AG04449 (cell line): Measurements from ENCODE around the gene ABAT.
"Not testable (repeated sequence)": the region's sequence is repeated elsewhere in the genome, so short reads cannot be mapped to it uniquely, and the experiment has no call there.

Experiments
- CTCF ChIA-PET: fragments of 350-600 bp; formaldehyde crosslinking; extraction: SDS; loops from one replicate; lab custom pipeline; 2021; ENCODE audit warnings: antibody characterized with exemption; lab: Yijun Ruan, JAX
- POLR2A ChIA-PET: fragments of 400-600, 350-600 bp; formaldehyde crosslinking; extraction: SDS; loops from one replicate; lab custom pipeline; 2020; ENCODE audit warnings: antibody characterized with exemption, inconsistent platforms; lab: Yijun Ruan, JAX
- DNase-seq: peaks from one replicate; pipeline ENCODE4 v3.0.0-alpha.2; 2010; ENCODE audit warnings: low read depth, low spot score
- H3K4me3 ChIP-seq: 2 replicates; pipeline ENCODE4 v1.5.1; 2011; ENCODE audit warnings: low read depth, mild to moderate bottlenecking, control low read depth, low read length
- TF ChIP-seq, protein P1 (sequence below): IDR thresholded peaks from one replicate; pipeline ENCODE4 v1.5.1; 2011; ENCODE audit warnings: mild to moderate bottlenecking, moderate library complexity, low read length, control low read depth, inconsistent platforms; ENCODE audit not compliant: insufficient read depth; ENCODE audit errors: missing control alignments

Gene ABAT

DNA sequence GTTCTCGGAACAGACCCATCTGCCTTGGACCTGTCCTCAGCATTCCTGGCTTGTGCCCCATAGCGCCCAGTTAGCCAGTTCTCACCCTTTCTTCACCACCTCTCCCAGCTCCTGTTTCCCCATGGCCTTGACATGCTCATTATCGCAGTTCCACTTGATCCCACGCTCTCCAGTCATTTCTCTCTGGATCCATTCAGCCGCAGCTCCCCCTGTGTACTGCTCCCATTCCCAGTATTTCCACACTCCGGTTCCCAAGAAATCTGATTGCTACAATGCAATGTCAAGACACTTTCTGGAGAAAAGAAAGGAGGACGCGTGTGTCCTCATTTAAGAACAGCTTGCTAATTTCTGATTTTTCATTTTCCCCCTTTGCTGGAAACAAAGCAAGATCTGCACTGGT lies 67.7 kb downstream of the ABAT start:
- ChIA-PET CTCF (no interaction called here), POLR2A (no interaction called here)
- H3K4me3 ChIP-seq, result no peak overlapping the region
- DNase-seq, result no peak
- TF ChIP-seq, protein P1, sequence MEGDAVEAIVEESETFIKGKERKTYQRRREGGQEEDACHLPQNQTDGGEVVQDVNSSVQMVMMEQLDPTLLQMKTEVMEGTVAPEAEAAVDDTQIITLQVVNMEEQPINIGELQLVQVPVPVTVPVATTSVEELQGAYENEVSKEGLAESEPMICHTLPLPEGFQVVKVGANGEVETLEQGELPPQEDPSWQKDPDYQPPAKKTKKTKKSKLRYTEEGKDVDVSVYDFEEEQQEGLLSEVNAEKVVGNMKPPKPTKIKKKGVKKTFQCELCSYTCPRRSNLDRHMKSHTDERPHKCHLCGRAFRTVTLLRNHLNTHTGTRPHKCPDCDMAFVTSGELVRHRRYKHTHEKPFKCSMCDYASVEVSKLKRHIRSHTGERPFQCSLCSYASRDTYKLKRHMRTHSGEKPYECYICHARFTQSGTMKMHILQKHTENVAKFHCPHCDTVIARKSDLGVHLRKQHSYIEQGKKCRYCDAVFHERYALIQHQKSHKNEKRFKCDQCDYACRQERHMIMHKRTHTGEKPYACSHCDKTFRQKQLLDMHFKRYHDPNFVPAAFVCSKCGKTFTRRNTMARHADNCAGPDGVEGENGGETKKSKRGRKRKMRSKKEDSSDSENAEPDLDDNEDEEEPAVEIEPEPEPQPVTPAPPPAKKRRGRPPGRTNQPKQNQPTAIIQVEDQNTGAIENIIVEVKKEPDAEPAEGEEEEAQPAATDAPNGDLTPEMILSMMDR, result no peak

DNA sequence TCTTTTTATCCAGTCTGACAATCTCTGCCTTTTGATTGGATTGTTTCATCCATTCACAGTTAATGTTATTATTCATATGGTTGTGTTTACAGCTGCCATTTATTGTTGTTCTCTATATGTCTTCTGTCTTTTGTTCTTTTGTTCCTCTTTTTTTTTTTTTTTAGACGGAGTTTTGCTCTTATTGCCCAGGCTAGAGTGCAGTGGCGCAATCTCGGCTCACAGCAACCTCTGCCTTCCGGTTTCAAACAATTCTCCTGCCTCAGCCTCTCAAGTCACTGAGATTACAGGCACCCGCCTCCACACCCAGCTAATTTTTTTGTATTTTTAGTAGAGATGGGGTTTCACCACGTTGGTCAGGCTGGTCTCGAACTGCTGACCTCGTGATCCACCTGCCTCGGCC lies 74.5 kb downstream of the ABAT start:
- H3K4me3 ChIP-seq, POLR2A ChIA-PET, DNase-seq, CTCF ChIA-PET: not testable (repeated sequence)

- TF ChIP-seq, protein P1, result no peak
- POLR2A ChIA-PET, result no interaction called here
- no peak overlapping the region for H3K4me3 ChIP-seq
- CTCF ChIA-PET, result interaction anchor here (1.5 kb wide), 1 partner anchor 53 kb away, joined by 3 read pairs; no protein-coding TSS in a partner anchor
- DNase-seq, result peak; percentile 34
Observed at GRCh38 chr16:8751481-8752311, 77.3 kb downstream of the ABAT start.

GRCh38 chr16:8752706-8753105 lies 78.3 kb downstream of the ABAT start:
- ChIA-PET CTCF (interaction anchor here (1.5 kb wide), 1 partner anchor 54 kb away, joined by 3 read pairs; no protein-coding TSS in a partner anchor), POLR2A (no interaction called here)
- TF ChIP-seq, protein P1, result no peak
- H3K4me3 ChIP-seq, result no peak overlapping the region
- no peak for DNase-seq

DNA sequence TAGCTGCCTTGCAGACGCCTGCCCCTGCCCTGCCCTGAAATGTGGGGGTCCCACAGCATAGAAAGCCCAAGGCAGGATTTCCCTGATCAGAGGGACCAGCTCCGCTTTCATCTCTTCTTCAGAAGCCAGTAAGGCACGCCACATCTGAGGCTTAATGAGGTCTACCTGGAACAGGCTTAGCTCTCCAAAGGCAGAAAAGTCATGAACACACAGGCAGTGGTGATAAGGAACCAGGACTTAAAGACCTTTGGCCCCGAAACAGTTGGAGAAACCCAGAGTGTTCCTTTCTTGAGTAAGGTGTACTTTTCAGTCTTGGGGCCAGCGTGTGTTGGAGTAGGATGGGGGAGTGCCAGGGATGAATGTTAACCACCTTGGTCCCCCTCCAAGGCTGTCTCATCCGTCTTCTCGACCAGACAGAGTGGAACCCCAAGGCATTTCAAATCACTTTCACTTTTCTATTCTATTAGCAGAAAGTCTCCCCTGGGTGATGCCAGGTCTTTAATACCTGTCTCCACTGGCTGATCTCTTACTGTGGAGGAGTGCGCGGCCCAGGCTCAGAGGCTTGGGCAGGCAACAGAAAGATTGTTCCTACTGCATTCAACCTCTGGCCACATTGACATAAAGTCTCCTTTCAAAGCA lies 79.1 kb downstream of the ABAT start:
- CTCF ChIA-PET, result interaction anchor here (1.1 kb wide), 1 partner anchor 92 kb away, joined by 3 read pairs; no protein-coding TSS in a partner anchor
- DNase-seq, result no peak
- POLR2A ChIA-PET, result no interaction called here

GRCh38 chr16:8756755-8757154 lies 82.3 kb downstream of the ABAT start:
- POLR2A ChIA-PET, result no interaction called here
- H3K4me3 ChIP-seq, result no peak overlapping the region
- CTCF ChIA-PET, result no interaction called here
- no peak for DNase-seq
- TF ChIP-seq, protein P1, result no peak

More for the DNA sequence above, 79.1 kb downstream of the ABAT start:
- TF ChIP-seq, protein P1, result no peak
- H3K4me3 ChIP-seq, result no peak overlapping the region
